Measurements from ENCODE around the gene UBXN11.
"Not testable (repeated sequence)": the region's sequence is repeated elsewhere in the genome, so short reads cannot be mapped to it uniquely, and the experiment has no call there.

UBXN11 gene

GRCh38 chr1:26338670-26339069, 32.2 kb upstream of the UBXN11 start:
- no peaks in the 10 kb centered on the region for H3K4me1 ChIP-seq
- H3K27me3 ChIP-seq: no peaks in the 10 kb centered on the region
- H3K4me3 ChIP-seq (ENCODE audit: low read depth, low read length): no peak overlapping the region
- TF ChIP-seq CTCF (IDR thresholded peaks at IDR 0.05; ENCODE audit: low read depth, low read length): no peak
- H3K36me3 ChIP-seq: no peaks in the 10 kb centered on the region
- H3K9me3 ChIP-seq: no peaks in the 10 kb centered on the region
- DNase-seq: no peak

- TF ChIP-seq CTCF (IDR thresholded peaks at IDR 0.05; ENCODE audit: low read depth, low read length): no peak
- Histone ChIP-seq H3K9me3 (no peaks in the 10 kb centered on the region), H3K36me3 (no peaks in the 10 kb centered on the region), H3K4me3 (ENCODE audit: low read depth, low read length) (no peak overlapping the region), H3K4me1 (no peaks in the 10 kb centered on the region), H3K27me3 (no peaks in the 10 kb centered on the region)
- no peak for DNase-seq
Observed at GRCh38 chr1:26337625-26338024, 31.2 kb upstream of the UBXN11 start.

- no peak for TF ChIP-seq CTCF (IDR thresholded peaks at IDR 0.05; ENCODE audit: low read depth, low read length)
- no peaks in the 10 kb centered on the region for H3K27me3 ChIP-seq
- no peak for DNase-seq
- no peaks in the 10 kb centered on the region for H3K36me3 ChIP-seq
- H3K4me3 ChIP-seq (ENCODE audit: low read depth, low read length): no peak overlapping the region
- H3K4me1 ChIP-seq: no peaks in the 10 kb centered on the region
- H3K9me3 ChIP-seq: no peaks in the 10 kb centered on the region
Observed at GRCh38 chr1:26337206-26337535, 30.7 kb upstream of the UBXN11 start.

GRCh38 chr1:26336477-26337205, 30.2 kb upstream of the UBXN11 start:
- H3K27me3 ChIP-seq: no peaks in the 10 kb centered on the region
- no peaks in the 10 kb centered on the region for H3K9me3 ChIP-seq
- peak; percentile 55 for DNase-seq
- no peaks in the 10 kb centered on the region for H3K4me1 ChIP-seq
- H3K4me3 ChIP-seq (ENCODE audit: low read depth, low read length): peak overlapping the region; percentile 46
- H3K36me3 ChIP-seq: no peaks in the 10 kb centered on the region
- no peak for TF ChIP-seq CTCF (IDR thresholded peaks at IDR 0.05; ENCODE audit: low read depth, low read length)

GRCh38 chr1:26335774-26336476, 29.5 kb upstream of the UBXN11 start:
- DNase-seq: no peak

DNA sequence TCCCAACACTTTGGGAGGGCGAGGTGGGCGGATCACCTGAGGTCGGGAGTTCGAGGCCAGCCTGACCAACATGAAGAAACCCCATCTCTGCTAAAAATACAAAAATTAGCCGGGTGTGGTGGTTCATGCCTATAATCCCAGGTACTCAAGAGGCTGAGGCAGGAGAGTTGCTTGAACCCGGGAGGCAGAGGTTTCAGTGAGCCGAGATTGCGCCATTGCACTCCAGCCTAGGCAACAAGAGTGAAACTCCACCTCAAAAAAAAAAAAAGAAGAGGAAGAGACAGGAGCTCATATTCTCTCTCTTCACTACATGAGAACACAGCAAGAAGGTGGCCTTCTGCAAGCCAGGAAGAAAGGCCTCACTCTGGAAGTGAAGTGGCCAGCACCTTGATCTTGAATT, 26.9 kb upstream of the UBXN11 start:
- H3K36me3 ChIP-seq; H3K4me3 ChIP-seq (ENCODE audit: low read depth, low read length); H3K27me3 ChIP-seq; DNase-seq; H3K9me3 ChIP-seq; H3K4me1 ChIP-seq: not testable (repeated sequence)

More at GRCh38 chr1:26335774-26336476, 29.5 kb upstream of the UBXN11 start:
- no peaks in the 10 kb centered on the region for H3K4me1 ChIP-seq
- no peaks in the 10 kb centered on the region for H3K27me3 ChIP-seq
- H3K9me3 ChIP-seq: no peaks in the 10 kb centered on the region
- no peaks in the 10 kb centered on the region for H3K36me3 ChIP-seq
- peak overlapping the region; percentile 46 for H3K4me3 ChIP-seq (ENCODE audit: low read depth, low read length)
- TF ChIP-seq CTCF (IDR thresholded peaks at IDR 0.05; ENCODE audit: low read depth, low read length): no peak
